Nephron progenitor cell (in vitro differentiated cells): ENCODE results near the gene SETD1B.

Experiments used
- DNase-seq: peaks from one replicate; pipeline ENCODE4 v3.0.0; 2021
- H3K27ac Mint-ChIP-seq: 2 replicates; pipeline ENCODE4 v1.8.0; 2021; ENCODE audit warnings: mild to moderate bottlenecking, moderate library complexity, mixed read lengths
- H3K27me3 Mint-ChIP-seq: 2 replicates; pipeline ENCODE4 v1.8.0; 2021; ENCODE audit warnings: mild to moderate bottlenecking, low read depth, mixed read lengths; ENCODE audit not compliant: poor library complexity
- H3K36me3 Mint-ChIP-seq: 2 replicates; pipeline ENCODE4 v1.8.0; 2021; ENCODE audit warnings: low read depth, mixed read lengths
- H3K4me1 Mint-ChIP-seq: 2 replicates; pipeline ENCODE4 v1.8.0; 2021; ENCODE audit warnings: mixed read lengths
- H3K4me3 Mint-ChIP-seq: 2 replicates; pipeline ENCODE4 v1.8.0; 2021; ENCODE audit warnings: mild to moderate bottlenecking, moderate library complexity, mixed read lengths
- H3K9me3 Mint-ChIP-seq: 2 replicates; pipeline ENCODE4 v1.8.0; 2021; ENCODE audit warnings: mild to moderate bottlenecking, moderate library complexity, mixed read lengths
- TF ChIP-seq, protein P1 (sequence below): fragments of 200-600 bp; sonication (generic); IDR thresholded peaks from 2 replicates; pipeline ENCODE4 v1.5.0; 2021; ENCODE audit warnings: antibody characterized with exemption

The SETD1B gene

DNA sequence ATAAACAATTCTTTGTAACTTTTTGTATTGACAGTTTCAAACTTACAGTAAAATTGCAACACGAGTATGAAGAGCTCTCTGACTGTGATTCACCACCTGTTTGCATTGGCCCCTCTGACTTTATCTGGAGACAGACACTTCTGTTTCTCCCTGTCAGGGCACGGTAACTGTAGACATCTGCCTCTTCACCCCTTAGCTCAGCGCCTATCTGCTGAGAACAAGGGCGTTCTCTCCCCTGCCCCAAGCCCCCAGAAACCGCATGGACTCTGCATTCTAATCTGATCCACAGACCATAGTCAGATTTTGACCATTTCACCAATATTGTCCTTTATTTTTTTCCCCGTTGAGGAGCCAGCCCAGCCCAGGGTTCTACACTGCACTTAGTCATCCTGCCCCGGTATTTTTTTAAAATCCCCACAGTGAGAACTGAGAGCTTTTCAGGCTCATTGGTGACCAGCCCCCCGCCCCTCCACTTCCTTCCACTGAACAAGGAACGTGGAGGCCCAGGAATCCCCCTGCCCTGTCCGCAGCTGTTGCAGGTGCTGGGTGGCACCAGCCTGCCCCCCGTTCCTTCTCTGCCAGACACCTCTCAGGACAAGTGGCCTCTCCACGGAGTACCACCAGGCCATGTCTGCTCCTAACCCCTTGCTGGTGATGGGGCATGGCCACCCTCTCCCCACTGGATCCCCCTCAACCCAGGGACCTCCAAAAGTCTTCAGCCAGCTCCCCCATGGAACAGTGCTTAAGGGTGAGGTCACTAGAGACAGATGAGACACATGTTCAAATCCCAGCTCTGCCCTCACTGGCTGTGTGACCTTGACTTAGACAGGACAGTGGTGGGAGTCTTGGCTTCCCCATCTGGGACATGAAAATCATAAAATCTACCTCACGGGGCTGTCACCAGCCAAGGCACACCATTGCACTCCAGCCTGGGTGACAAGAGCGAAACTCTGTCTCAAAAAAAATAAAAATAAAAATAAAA lies 21.5 kb upstream of the SETD1B start:
- peaks cover 25% of the 10 kb centered on the region for H3K4me1 Mint-ChIP-seq
- H3K27ac Mint-ChIP-seq, result peak overlapping the region; percentile 41
- peaks cover 5% of the 10 kb centered on the region for H3K36me3 Mint-ChIP-seq
- TF ChIP-seq, protein P1, sequence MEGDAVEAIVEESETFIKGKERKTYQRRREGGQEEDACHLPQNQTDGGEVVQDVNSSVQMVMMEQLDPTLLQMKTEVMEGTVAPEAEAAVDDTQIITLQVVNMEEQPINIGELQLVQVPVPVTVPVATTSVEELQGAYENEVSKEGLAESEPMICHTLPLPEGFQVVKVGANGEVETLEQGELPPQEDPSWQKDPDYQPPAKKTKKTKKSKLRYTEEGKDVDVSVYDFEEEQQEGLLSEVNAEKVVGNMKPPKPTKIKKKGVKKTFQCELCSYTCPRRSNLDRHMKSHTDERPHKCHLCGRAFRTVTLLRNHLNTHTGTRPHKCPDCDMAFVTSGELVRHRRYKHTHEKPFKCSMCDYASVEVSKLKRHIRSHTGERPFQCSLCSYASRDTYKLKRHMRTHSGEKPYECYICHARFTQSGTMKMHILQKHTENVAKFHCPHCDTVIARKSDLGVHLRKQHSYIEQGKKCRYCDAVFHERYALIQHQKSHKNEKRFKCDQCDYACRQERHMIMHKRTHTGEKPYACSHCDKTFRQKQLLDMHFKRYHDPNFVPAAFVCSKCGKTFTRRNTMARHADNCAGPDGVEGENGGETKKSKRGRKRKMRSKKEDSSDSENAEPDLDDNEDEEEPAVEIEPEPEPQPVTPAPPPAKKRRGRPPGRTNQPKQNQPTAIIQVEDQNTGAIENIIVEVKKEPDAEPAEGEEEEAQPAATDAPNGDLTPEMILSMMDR, result no peak
- H3K4me3 Mint-ChIP-seq, result peak overlapping the region; percentile 39
- H3K9me3 Mint-ChIP-seq, result no peaks in the 10 kb centered on the region
- no peak for DNase-seq
- H3K27me3 Mint-ChIP-seq, result peaks cover 2% of the 10 kb centered on the region

DNA sequence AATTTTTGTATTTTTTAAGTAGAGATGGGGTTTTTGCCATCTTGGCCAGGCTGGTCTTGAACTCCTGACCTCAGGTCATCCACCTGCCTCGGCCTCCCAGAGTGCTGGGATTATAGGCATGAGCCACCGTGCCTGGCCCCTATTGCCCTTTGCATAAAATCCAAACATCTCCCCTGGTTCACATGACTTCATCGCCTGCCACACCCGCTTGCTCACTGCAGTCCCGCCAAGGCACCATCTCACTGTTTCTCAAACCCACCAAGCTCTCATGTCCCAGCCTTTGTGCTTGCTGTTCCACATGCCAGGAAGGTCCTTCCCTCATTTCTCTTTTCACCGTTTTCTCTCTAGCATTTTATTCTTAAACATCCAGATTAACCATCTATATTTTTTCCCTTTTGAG lies 20.0 kb upstream of the SETD1B start:
- TF ChIP-seq, protein P1, result no peak

DNA sequence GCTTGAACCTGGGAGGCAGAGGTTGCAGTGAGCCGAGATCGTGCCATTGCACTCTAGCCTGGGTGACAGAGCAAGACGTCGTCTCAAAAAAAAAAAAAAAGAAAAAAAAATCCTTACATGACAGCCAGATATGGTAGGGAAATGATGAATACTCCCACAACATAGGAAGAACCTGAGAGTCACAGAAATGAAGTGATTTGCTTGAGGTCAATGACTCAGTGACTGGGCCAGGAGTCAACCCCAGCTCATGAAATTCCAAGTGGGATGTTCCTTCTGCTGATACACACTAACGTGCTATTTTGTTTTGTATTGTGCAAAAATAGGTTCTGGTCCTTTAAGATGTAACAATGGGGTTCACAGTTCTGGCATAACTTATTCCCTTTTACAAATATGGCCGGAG lies 19.3 kb upstream of the SETD1B start:
- H3K27me3 Mint-ChIP-seq, result peaks cover 2% of the 10 kb centered on the region
- H3K4me1 Mint-ChIP-seq, result peaks cover 29% of the 10 kb centered on the region
- no peak overlapping the region for H3K4me3 Mint-ChIP-seq
- no peak overlapping the region for H3K27ac Mint-ChIP-seq
- TF ChIP-seq, protein P1, result no peak
- no peak for DNase-seq
- H3K36me3 Mint-ChIP-seq, result peaks cover 5% of the 10 kb centered on the region
- no peaks in the 10 kb centered on the region for H3K9me3 Mint-ChIP-seq

More for the DNA sequence above, 20.0 kb upstream of the SETD1B start:
- DNase-seq, result no peak
- Mint-ChIP-seq H3K27ac (peak overlapping the region; percentile 89), H3K4me1 (peaks cover 25% of the 10 kb centered on the region), H3K36me3 (peaks cover 5% of the 10 kb centered on the region), H3K4me3 (no peak overlapping the region), H3K9me3 (no peaks in the 10 kb centered on the region), H3K27me3 (peaks cover 2% of the 10 kb centered on the region)

DNA sequence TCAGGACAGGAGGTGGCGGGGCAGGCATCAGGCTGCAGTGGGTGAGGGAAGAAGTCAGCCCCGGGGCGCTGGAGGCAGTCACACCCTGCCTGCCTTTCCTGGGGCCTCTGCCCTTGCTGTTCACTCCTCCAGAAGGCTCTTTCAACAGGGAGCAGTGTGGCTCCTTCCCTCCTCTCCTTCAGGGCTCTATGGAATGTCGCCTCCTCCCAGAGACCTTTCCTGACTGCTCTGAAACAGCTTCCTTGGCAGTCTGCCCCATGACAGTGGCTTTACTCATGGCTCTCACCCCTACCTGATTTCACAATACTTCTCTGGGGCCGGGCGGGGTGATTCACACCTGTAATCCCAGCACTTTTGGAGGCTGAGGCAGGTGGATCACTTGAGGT lies 17.4 kb upstream of the SETD1B start:
- no peak overlapping the region for H3K27ac Mint-ChIP-seq
- TF ChIP-seq, protein P1, result no peak
- DNase-seq, result no peak
- H3K4me3 Mint-ChIP-seq, result no peak overlapping the region
- H3K4me1 Mint-ChIP-seq, result peaks cover 48% of the 10 kb centered on the region
- peaks cover 5% of the 10 kb centered on the region for H3K36me3 Mint-ChIP-seq
- H3K27me3 Mint-ChIP-seq, result peaks cover 5% of the 10 kb centered on the region
- no peaks in the 10 kb centered on the region for H3K9me3 Mint-ChIP-seq

DNA sequence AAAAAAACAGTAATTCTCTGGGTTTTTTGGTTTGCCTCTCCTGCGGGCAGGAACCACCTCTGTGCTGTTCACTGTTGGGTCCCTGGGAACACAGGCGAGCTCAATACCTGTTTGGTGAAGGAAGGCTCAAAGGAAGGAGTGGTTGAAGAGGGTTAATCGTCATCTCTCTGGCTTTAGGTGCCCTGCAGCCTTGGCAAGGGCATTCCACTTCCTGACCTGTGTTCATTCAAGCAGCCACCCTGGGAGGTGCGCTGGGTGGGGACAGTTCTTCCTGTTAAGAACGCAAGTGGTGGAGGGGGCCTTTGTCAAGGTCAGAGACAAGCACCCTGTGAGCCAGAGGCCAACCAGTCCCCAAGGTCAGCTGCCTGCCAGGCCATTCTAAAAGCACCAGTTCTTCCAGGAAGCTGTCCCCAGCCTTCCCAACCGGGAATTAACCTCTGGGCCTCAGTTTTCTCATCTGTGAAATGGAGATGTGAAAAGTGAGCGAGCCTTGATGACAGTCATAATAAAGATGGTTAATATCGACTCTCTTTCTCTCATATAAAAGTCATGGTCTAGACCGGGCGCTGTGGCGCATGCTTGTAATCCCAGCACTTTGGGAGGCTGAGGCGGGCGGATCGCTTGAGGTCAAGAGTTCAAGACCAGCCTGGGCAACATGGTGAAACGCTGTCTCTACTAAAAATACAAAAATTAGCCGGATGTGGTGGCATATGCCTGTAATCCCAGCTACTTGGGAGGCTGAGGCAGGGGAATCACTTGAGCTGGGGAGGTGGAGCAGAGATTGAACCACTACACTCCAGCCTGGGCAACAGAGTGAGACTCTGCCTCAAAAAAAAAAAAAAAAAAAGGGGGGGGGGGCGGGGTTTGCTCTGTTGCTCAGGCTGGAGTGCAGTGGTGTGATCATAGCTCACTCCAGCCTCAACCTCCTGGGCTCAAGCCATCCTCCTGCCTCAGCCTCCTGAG lies 16.5 kb upstream of the SETD1B start:
- no peak overlapping the region for H3K4me3 Mint-ChIP-seq
- no peaks in the 10 kb centered on the region for H3K9me3 Mint-ChIP-seq
- no peak overlapping the region for H3K27ac Mint-ChIP-seq
- no peak for DNase-seq
- H3K4me1 Mint-ChIP-seq, result peaks cover 48% of the 10 kb centered on the region
- peaks cover 8% of the 10 kb centered on the region for H3K27me3 Mint-ChIP-seq
- H3K36me3 Mint-ChIP-seq, result peaks cover 5% of the 10 kb centered on the region
- TF ChIP-seq, protein P1, result no peak
